Stimulated activated CD8-positive, alpha-beta memory T cell treated with anti-CD3 and anti-CD28 coated beads, Interleukin-7, amount 100 ng/mL, for 4 hours (primary cell): ENCODE results near the gene DGKB.

ENCODE experiments used
- DNase-seq, 2 donors: peaks; one replicate each; pipeline ENCODE4 v3.0.0-alpha.2; 2020; ENCODE audit warnings: low read depth in 2 of 2

DGKB gene

GRCh38 chr7:14688208-14688607, 214.3 kb downstream of the DGKB start:
- no peak for DNase-seq

DNA sequence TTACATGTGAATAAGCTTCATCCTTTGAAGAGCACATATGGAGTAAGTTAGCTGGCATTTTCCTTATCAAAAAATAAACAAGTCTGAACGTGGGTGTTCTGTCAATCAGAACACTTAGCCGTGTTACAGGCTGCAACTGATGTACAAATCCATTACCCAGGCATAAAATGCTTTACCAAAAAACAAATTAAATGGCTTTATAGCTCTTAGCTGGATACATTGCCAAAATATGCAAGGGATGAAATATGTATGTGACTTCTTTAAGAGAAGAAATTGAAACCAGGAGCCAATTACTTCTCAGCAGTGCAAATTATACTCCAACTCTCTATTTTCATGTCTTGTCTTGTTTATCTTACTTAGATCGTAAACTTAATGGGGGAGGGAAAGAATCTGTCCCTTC, 214.8 kb downstream of the DGKB start:
- DNase-seq: no peak

- no peak for DNase-seq
These were observed 215.3 kb downstream of the DGKB start for GRCh38 chr7:14687241-14687640.

GRCh38 chr7:14685167-14685566, 217.4 kb downstream of the DGKB start:
- no peak for DNase-seq

- DNase-seq: no peak
These were observed 219.6 kb downstream of the DGKB start for GRCh38 chr7:14682910-14683465.

- DNase-seq: no peak
These were observed 225.7 kb downstream of the DGKB start for GRCh38 chr7:14676896-14677295.

DNA sequence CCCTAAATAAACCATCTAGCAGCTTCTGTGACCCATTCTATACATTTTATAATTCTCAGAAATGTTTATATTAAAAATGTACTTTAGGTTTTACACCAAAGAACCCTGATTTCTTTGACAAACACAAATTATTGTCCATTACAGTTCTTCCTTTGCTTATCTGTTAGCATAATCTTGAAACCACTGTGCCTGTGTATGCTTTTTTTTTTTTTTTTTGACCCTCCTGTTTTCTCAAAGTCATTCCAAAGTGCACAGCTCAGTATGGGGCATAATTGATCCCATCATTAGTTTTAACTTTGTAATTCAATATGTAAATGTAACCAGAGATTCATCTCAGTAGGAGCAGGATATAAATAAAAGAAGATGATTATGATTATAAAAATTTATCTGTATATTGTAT, 229.3 kb downstream of the DGKB start:
- DNase-seq: no peak

GRCh38 chr7:14666913-14667312, 235.6 kb downstream of the DGKB start:
- DNase-seq: no peak

DNA sequence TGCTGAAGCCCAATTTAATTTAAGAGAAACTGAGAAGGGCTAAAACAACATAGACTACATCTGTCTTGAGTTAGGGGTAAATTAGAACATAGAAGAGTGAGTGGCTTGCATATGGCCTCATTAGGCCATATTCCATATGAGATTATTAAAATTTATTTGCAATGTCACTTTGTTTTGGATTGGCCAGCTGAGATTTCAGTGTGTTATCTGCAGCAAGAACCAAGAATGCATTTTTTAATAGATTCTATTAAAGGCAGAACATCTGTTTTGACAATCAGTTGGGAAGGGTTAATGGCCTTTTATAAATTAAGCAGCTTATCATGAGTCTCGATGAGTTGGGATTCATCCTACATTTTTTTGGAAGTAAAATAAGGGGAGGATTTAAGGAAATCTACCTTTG, 236.2 kb downstream of the DGKB start:
- DNase-seq: no peak

DNA sequence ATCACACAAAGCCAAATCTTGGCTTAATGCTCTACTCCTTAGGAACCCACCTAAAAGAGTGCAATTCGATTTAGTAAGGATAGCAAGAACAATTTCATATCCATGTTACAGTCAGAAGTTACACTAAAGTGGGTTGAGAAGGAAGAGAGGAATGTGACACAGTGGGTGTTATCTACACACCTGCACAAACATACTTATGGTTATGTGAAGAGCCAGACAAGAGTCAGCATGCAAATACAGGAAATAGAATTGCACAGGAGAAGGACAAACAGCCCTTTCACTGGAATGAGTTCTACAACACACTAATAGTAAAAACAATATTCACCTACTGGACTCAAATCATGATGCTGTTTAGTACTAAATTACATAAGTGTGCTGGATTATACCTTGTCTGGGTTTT, 262.8 kb downstream of the DGKB start:
- DNase-seq: no peak

- DNase-seq: no peak
These were observed 263.2 kb downstream of the DGKB start for GRCh38 chr7:14639329-14639728.

DNA sequence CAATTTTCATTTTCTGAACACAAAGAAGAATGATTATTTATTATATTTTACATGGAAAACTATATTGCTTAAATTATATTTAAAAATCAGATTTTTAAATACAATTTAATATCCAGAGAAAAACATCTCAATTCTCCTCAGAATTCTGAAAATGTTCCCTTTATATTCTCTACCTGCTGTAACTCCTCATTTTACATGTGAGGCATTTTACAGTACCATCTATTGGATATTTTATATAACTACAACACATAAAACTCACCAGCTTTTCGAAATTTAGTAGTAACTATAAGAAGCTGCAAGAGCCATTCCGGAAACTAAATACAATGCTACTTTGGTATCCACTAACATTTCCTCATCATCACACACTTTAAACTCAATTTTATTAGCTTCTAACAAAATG, 264.6 kb downstream of the DGKB start:
- DNase-seq: no peak

DNA sequence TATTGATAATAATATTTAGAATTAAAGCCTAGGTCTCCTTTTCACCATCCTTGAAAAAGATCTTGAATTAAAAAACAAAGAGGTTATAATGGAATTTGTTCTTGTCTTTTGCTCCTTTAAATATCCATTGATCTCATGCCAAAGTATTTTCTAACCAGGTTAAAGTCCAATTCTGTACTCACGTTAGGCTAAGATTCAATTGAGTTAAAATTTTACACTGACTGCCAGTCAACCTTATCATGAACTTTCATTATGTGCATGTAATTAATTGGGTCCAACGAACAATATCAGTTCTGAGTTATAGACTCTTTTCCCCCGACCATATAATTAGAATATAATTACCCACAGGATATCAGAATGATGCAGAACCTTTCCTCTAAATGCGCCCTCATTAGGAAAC, 266.6 kb downstream of the DGKB start:
- no peak for DNase-seq

GRCh38 chr7:14630048-14630447, 272.5 kb downstream of the DGKB start:
- DNase-seq: no peak

DNA sequence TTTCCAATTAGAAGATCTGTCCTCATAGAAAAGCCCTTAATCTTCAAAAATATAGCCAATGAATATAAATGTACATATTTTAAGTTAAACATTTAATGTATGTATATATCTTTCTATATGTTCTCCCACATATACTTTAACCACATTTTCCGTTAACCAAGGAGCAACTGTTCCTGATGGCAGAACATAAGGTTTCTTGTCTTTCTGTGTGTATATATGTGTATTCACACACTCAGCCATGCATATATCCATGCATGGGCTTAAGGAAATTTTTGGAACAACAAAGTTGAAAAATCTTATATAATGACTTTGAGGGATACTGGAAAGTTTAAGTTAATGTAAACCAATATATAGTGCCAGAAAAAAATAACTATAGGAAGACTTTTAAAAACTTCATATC, 274.0 kb downstream of the DGKB start:
- no peak for DNase-seq

GRCh38 chr7:14626076-14626475, 276.5 kb downstream of the DGKB start:
- no peak for DNase-seq

DNA sequence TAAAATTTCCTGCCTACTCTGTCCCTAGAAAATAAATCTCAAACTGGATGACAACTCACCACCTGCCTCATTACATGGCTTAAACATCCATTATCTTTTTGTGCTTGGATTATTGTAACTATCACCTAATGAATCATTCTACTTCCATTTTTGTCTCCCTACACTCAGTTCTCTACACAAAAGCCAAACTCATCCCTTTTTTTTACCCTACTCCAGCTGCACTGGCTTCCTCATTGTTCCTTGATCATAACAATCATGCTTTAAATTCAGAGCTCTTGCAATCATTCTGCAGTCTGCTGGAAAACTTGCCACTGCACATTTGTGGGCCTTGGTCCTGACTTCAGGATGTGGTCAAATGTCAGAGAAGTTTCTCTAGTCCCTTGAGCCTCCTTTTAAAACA, 280.0 kb downstream of the DGKB start:
- DNase-seq: no peak

DNA sequence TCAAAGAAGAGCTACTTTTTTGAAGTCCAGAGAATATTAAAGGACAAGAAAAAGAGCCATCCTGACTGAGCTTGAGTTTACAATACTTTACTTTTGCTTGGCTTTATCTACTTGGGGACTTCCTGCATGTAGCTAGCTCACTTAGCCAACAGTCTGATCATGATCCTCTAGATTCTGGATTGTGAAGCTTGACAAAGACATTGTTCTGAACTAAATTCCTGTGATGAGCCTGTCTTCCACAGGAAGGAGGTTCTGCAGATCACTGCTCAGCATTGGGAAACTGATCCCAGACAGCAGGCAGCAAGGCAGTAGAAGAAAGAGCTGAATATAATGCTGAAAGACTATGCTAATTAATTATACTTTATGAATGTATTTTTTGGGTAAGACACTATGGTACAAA, 296.4 kb downstream of the DGKB start:
- DNase-seq: no peak

DNA sequence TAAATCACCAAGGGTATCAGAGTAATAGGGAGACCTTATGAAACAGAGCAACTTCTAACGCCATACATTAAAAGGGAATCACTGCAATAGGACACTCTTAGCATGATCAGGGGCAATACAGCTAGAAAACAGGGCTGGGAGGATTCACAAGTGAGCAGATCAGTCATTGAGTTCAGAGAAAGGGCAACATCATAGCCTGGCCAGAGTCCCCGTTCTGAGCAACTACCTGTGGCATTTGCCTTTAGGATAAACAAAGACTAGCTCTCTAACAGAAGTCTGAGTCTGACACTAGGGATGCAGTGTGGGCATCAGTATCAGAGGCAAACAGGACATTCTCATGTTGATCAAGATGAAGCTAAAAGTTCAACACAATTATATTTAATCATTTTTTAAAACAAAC, 297.9 kb downstream of the DGKB start:
- DNase-seq: no peak

- no peak for DNase-seq
These were observed 299.7 kb downstream of the DGKB start for GRCh38 chr7:14602851-14603250.

- DNase-seq: no peak
These were observed 301.7 kb downstream of the DGKB start for GRCh38 chr7:14600766-14601367.

- no peak for DNase-seq
These were observed 303.6 kb downstream of the DGKB start for GRCh38 chr7:14598978-14599377.

DNA sequence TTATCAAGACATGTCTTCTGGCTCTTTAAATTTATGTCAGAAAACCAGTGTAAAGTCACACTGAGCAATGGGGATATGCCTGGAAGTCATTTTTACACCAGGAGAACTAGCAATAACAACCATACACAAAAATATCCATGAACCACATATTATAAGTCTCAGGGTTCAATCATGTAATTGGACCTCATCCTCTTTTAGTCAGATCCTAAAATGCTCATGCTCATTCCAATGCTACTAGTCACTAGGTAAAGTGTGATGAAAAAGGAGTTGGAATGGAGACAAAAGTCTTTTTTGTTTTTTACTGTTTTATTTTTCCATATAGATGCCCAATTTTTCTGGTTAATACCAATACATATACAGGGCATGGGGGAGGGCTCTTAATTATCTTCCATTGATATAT, 306.1 kb downstream of the DGKB start:
- no peak for DNase-seq

DNA sequence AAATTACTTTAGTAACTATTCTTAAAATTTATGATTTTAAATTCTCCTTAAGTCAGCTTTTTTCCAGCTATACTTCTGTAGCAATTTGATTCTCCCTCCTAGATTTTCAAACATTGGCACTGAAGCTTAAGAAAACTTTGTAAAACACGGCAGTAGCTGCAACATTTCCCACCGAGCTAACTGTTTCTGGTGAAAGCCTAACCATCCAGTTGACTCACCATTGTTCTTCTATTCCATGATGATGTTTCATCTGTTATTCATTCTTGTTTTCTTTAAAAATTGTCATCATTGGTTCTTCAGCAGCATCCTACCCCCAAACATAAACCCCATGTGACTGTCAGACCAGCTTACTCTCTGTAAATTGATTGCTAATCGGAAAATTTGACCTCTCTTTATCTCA, 312.3 kb downstream of the DGKB start:
- DNase-seq: no peak
